CD14-positive monocyte (primary cell): ENCODE measurements around the gene TTLL11. TPM values are rescaled to one million over a fixed set of nuclear protein-coding genes. Genes with fewer than 3 reads are reported as not detected.

Source experiments
- DNase-seq, 3 donors: peaks; one replicate each; pipeline ENCODE4 v3.0.0-alpha.2; 2011 to 2022
- H2AFZ ChIP-seq: 2 replicates; pipeline ENCODE4 v1.6.0; 2012; ENCODE audit warnings: mild to moderate bottlenecking, low read depth, low read length, inconsistent platforms; ENCODE audit not compliant: insufficient read depth, poor library complexity, severe bottlenecking
- H3K27ac ChIP-seq, 2 donors: 1 replicate in 1 of 2; 2 replicates in 1 of 2; pipeline ENCODE4 v1.5.1; 2012 to 2013; ENCODE audit warnings: low read length in 2 of 2, control low read depth in 1 of 2, inconsistent platforms in 1 of 2, low read depth in 1 of 2, mild to moderate bottlenecking in 1 of 2
- H3K27me3 ChIP-seq, 2 donors: one replicate each; pipeline versions ENCODE4 v1.6.0 to v1.6.1; 2011 to 2013; ENCODE audit warnings: low read length in 2 of 2; ENCODE audit not compliant: control insufficient read depth in 2 of 2, insufficient read depth in 2 of 2
- H3K36me3 ChIP-seq, 2 donors: replicated peaks in 1 of 2; 1 replicate in 1 of 2; 2 replicates in 1 of 2; pipeline versions ENCODE4 v1.5.1 to v1.6.1; 2012 to 2013; ENCODE audit warnings: low read length in 2 of 2, control low read depth in 1 of 2, inconsistent platforms in 1 of 2, mild to moderate bottlenecking in 1 of 2; ENCODE audit not compliant: insufficient read depth in 2 of 2, control insufficient read depth in 1 of 2
- H3K4me1 ChIP-seq, 2 donors: 1 replicate in 1 of 2; 2 replicates in 1 of 2; pipeline versions ENCODE4 v1.5.1 to v1.6.1; 2012 to 2013; ENCODE audit warnings: low read length in 2 of 2, control low read depth in 1 of 2, inconsistent platforms in 1 of 2, mild to moderate bottlenecking in 1 of 2, moderate library complexity in 1 of 2; ENCODE audit not compliant: insufficient read depth in 2 of 2, control insufficient read depth in 1 of 2
- H3K4me2 ChIP-seq: replicated peaks from 2 replicates; pipeline ENCODE3; 2012; ENCODE audit warnings: low read length, moderate library complexity, mild to moderate bottlenecking; ENCODE audit not compliant: poor library complexity, severe bottlenecking; ENCODE audit errors: extremely low read depth
- H3K4me3 ChIP-seq, 3 experiments: fragments of 200-600 bp in 1 of 3; sonication (generic) in 1 of 3; replicated peaks in 1 of 3; 1 replicate in 2 of 3; 2 replicates in 1 of 3; pipeline ENCODE4 v1.5.1; 2011 to 2013; ENCODE audit warnings: low read length in 3 of 3, mild to moderate bottlenecking in 3 of 3, control low read depth in 2 of 3, low read depth in 2 of 3, inconsistent platforms in 1 of 3, moderate library complexity in 1 of 3
- H3K79me2 ChIP-seq: 2 replicates; pipeline ENCODE4 v1.6.0; 2012; ENCODE audit warnings: mild to moderate bottlenecking, control low read depth, inconsistent platforms, low read length, moderate library complexity; ENCODE audit not compliant: insufficient read depth
- H3K9ac ChIP-seq: 2 replicates; pipeline ENCODE4 v1.6.0; 2017; ENCODE audit warnings: low read length, mild to moderate bottlenecking; ENCODE audit not compliant: insufficient read depth, poor library complexity, severe bottlenecking
- H3K9me3 ChIP-seq, 2 donors: replicated peaks in 1 of 2; 1 replicate in 1 of 2; 2 replicates in 1 of 2; pipeline versions ENCODE4 v1.5.1 to v1.6.1; 2012 to 2013; ENCODE audit warnings: low read length in 2 of 2, control low read depth in 1 of 2; ENCODE audit not compliant: control insufficient read depth in 1 of 2, insufficient read depth in 1 of 2
- H4K20me1 ChIP-seq: 2 replicates; pipeline ENCODE4 v1.6.0; 2012; ENCODE audit warnings: mild to moderate bottlenecking, low read length, control low read depth, moderate library complexity; ENCODE audit not compliant: insufficient read depth
- H3K27ac Mint-ChIP-seq, 7 donors: one replicate each; pipeline ENCODE4 v1.8.0; 2020; ENCODE audit warnings: mild to moderate bottlenecking in 7 of 7, mixed read lengths in 7 of 7, moderate library complexity in 6 of 7, inconsistent platforms in 2 of 7
- H3K27me3 Mint-ChIP-seq, 3 donors: one replicate each; pipeline ENCODE4 v1.8.0; 2021 to 2022; ENCODE audit warnings: low read depth in 3 of 3, mild to moderate bottlenecking in 3 of 3, mixed read lengths in 3 of 3, moderate library complexity in 3 of 3, inconsistent platforms in 1 of 3
- H3K36me3 Mint-ChIP-seq, 2 donors: one replicate each; pipeline ENCODE4 v1.8.0; 2020; ENCODE audit warnings: mixed read lengths in 2 of 2, inconsistent platforms in 1 of 2, mild to moderate bottlenecking in 1 of 2
- H3K4me1 Mint-ChIP-seq: one replicate; pipeline ENCODE4 v1.8.0; 2020; ENCODE audit warnings: mild to moderate bottlenecking, mixed read lengths
- H3K4me3 Mint-ChIP-seq, 2 donors: one replicate each; pipeline ENCODE4 v1.8.0; 2020; ENCODE audit warnings: mild to moderate bottlenecking in 2 of 2, mixed read lengths in 2 of 2, moderate library complexity in 1 of 2
- H3K9me3 Mint-ChIP-seq, 7 donors: one replicate each; pipeline ENCODE4 v1.8.0; 2020 to 2022; ENCODE audit warnings: mixed read lengths in 7 of 7, mild to moderate bottlenecking in 6 of 7, moderate library complexity in 6 of 7, inconsistent platforms in 2 of 7
- WGBS: methylation state at CpG from one replicate; pipeline ENCODE4 v1.1.5; 2013; ENCODE audit warnings: missing lambda C conversion rate; ENCODE audit not compliant: insufficient coverage; 5-methylcytosine and 5-hydroxymethylcytosine counted together
- intact Hi-C, 2 donors: fragments of 100-400 bp; cut with micrococcal nuclease; formaldehyde crosslinking; loops; one replicate each; pipeline versions ENCODE4 v1.15.0 to v1.15.1; 2023
- polyA plus RNA-seq, 3 donors: library from polyadenylated mRNA; depleted of rRNA in 1 of 3; unstranded in 2 of 3; stranded (reverse) in 1 of 3; fragments of 300-500 nt in 2 of 3; fragments of >200 nt in 1 of 3; fragmentation: Illumina TruSeq in 2 of 3; gene quantifications; 1 replicate in 2 of 3; 2 replicates in 1 of 3; pipeline ENCODE4 v1.2.3, GENCODE V29; 2012 to 2021
- TF ChIP-seq, protein P1 (sequence below): fragments of 200-600 bp; IDR thresholded peaks from one replicate; pipeline ENCODE4 v1.8.0; 2022; ENCODE audit warnings: antibody characterized with exemption, mild to moderate bottlenecking

TTLL11 gene
- polyA plus RNA-seq, 3 donors, result 2.9 to 3.5 (median 3.1) TPM

DNA sequence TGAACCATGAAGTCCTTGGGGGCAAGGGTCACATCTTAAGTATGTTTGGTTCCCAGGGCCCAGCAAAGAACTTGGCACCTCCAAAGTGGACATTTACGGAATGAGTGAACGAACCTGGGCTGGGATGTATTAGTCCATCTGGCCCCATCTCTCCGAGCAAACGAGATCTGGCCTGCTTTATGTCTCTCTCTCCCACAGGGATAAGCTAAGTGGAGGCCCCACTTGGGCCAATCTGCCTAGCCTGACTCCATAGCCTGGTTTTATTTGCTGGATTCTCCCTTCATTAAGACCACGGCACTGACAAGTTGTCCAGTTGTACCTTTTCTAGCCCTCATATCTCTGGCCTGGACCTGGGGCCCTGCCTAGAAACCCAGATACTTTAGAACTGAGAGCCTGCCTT lies 2.1 kb downstream of the TTLL11 start:
- H3K4me1 ChIP-seq, result peaks cover 26 to 29% of the 10 kb centered on the region in 2 donors
- Mint-ChIP-seq H3K4me3 (no peak overlapping the region), H3K4me1 (peaks cover 44% of the 10 kb centered on the region), H3K27ac (peak overlapping the region in 1 of 7 donors; percentile 28), H3K27me3 (peaks cover 6 to 16% (median 15%) of the 10 kb centered on the region in 3 donors), H3K36me3 (peaks cover 2 to 8% of the 10 kb centered on the region in 2 donors), H3K9me3 (peaks cover 0 to 5% (median 0%) of the 10 kb centered on the region in 7 donors)
- WGBS, result 98% methylated on average over 4 of the region's 5 CpGs
- no peak for DNase-seq
- H4K20me1 ChIP-seq, result peaks cover 12% of the 10 kb centered on the region
- H3K79me2 ChIP-seq, result peaks cover 15% of the 10 kb centered on the region
- TF ChIP-seq, protein P1, sequence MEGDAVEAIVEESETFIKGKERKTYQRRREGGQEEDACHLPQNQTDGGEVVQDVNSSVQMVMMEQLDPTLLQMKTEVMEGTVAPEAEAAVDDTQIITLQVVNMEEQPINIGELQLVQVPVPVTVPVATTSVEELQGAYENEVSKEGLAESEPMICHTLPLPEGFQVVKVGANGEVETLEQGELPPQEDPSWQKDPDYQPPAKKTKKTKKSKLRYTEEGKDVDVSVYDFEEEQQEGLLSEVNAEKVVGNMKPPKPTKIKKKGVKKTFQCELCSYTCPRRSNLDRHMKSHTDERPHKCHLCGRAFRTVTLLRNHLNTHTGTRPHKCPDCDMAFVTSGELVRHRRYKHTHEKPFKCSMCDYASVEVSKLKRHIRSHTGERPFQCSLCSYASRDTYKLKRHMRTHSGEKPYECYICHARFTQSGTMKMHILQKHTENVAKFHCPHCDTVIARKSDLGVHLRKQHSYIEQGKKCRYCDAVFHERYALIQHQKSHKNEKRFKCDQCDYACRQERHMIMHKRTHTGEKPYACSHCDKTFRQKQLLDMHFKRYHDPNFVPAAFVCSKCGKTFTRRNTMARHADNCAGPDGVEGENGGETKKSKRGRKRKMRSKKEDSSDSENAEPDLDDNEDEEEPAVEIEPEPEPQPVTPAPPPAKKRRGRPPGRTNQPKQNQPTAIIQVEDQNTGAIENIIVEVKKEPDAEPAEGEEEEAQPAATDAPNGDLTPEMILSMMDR, result no peak
- H3K27me3 ChIP-seq, result peaks cover 0 to 8% of the 10 kb centered on the region in 2 donors
- H3K4me2 ChIP-seq, result no peak overlapping the region
- H3K9me3 ChIP-seq, result no peaks in the 10 kb centered on the region
- no peaks in the 10 kb centered on the region for H3K36me3 ChIP-seq
- H3K27ac ChIP-seq, result no peak overlapping the region
- H2AFZ ChIP-seq, result no peak overlapping the region
- no peak overlapping the region for H3K9ac ChIP-seq
- intact Hi-C loops, result loop anchor here (5.0 to 10.0 kb wide), 5 partner anchors 66 to 1516 kb away; partner anchors contain the start of genes MRRF (in 2 of the 2), RBM18 (in 2 of the 2), MORN5 (in 1 of the 2) and NDUFA8 (in 1 of the 2)
- H3K4me3 ChIP-seq, result no peak overlapping the region

DNA sequence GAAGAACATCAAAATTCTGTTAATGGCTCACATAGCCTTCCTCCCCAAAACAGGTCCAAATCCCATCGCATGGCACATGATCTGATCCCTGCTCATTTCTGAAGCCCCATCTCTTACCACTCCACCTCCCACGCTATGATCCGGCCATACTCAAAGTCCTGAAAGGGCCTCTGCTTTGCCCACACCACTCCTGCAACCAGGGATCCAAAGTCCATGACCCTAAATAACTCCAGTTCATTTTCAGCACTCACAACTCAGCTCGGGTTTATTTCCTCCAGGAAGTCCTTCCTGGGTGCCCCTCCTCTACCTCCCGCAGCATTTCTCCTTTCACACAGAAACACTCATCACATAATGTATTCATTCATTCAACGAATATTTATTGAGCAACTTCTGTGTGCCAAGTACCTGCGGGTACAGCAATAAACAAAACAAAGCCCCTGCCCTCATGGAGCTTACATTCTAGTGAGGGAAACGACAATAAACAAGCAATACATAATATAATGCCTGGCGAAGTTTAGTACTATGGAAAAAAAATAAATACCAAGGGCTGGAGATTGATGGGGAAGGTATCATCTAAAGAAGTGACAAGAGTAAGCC lies 2.7 kb downstream of the TTLL11 start:
- Histone ChIP-seq H3K4me1 (peaks cover 26 to 28% of the 10 kb centered on the region in 2 donors), H3K79me2 (peaks cover 15% of the 10 kb centered on the region), H4K20me1 (peaks cover 12% of the 10 kb centered on the region), H3K4me3 (no peak overlapping the region), H3K27ac (no peak overlapping the region), H3K27me3 (peaks cover 0 to 8% of the 10 kb centered on the region in 2 donors), H2AFZ (no peak overlapping the region), H3K36me3 (no peaks in the 10 kb centered on the region), H3K4me2 (no peak overlapping the region), H3K9ac (no peak overlapping the region), H3K9me3 (no peaks in the 10 kb centered on the region)
- DNase-seq, result no peak
- H3K27me3 Mint-ChIP-seq, result peaks cover 5 to 13% (median 12%) of the 10 kb centered on the region in 3 donors
- WGBS, result 100% methylated on average over 3 of the region's 9 CpGs
- peaks cover 44% of the 10 kb centered on the region for H3K4me1 Mint-ChIP-seq
- peak overlapping the region in 1 of 7 donors; percentile 13 for H3K27ac Mint-ChIP-seq
- H3K9me3 Mint-ChIP-seq, result peaks cover 0 to 5% (median 0%) of the 10 kb centered on the region in 7 donors
- intact Hi-C loops, result loop anchor here (5.0 to 10.0 kb wide), 5 partner anchors 67 to 1516 kb away; partner anchors contain the start of genes MRRF (in 2 of the 2), RBM18 (in 2 of the 2), MORN5 (in 1 of the 2) and NDUFA8 (in 1 of the 2)
- TF ChIP-seq, protein P1, result no peak
- H3K36me3 Mint-ChIP-seq, result peaks cover 2 to 8% of the 10 kb centered on the region in 2 donors
- no peak overlapping the region for H3K4me3 Mint-ChIP-seq
